ENCODE measurements around the gene XYLT1.

- TF ChIP-seq POLR2A (IDR thresholded peaks at IDR 0.05) (no peak), CTCF (IDR thresholded peaks at IDR 0.05) (no peak)
Measured at GRCh38 chr16:17159617-17160016, 311.1 kb downstream of the XYLT1 start.
